HFFc6 (cell line): Measurements from ENCODE around the gene FBXL17. TPM values are rescaled to one million over a fixed set of nuclear protein-coding genes. Genes with fewer than 3 reads are reported as not detected.

ENCODE experiments used
- DNase-seq: peaks from one replicate; pipeline ENCODE4 v3.0.0-alpha.2; 2018
- H3K27ac Mint-ChIP-seq: 2 replicates; pipeline ENCODE4 v1.8.0; 2020; ENCODE audit warnings: mild to moderate bottlenecking, mixed read lengths
- H3K27me3 Mint-ChIP-seq: 2 replicates; pipeline ENCODE4 v1.8.0; 2021; ENCODE audit warnings: mild to moderate bottlenecking, moderate library complexity, mixed read lengths; ENCODE audit not compliant: insufficient read depth
- H3K36me3 Mint-ChIP-seq: 2 replicates; pipeline ENCODE4 v1.8.0; 2021; ENCODE audit warnings: low read depth, mixed read lengths
- H3K4me1 Mint-ChIP-seq: 2 replicates; pipeline ENCODE4 v1.8.0; 2020; ENCODE audit warnings: low read depth, mixed read lengths
- H3K4me3 Mint-ChIP-seq: 2 replicates; pipeline ENCODE4 v1.8.0; 2020; ENCODE audit warnings: mild to moderate bottlenecking, moderate library complexity, mixed read lengths
- H3K9me3 Mint-ChIP-seq: 2 replicates; pipeline ENCODE4 v1.8.0; 2020; ENCODE audit warnings: mild to moderate bottlenecking, mixed read lengths
- total RNA-seq, 6 experiments: library from RNA; stranded (reverse); fragmentation: NEBNext Ultra II Directional; extraction: Animal tissue kit (Norgen Biotek cat#: 25700); gene quantifications; 2 replicates in 1 of 6; 3 replicates in 5 of 6; pipeline ENCODE4 v1.2.3, GENCODE V29; 2021
- TF ChIP-seq, protein P1 (sequence below): fragments of 200-600 bp; sonication (generic); IDR thresholded peaks from 2 replicates; pipeline ENCODE4 v1.5.0; 2021; ENCODE audit warnings: antibody characterized with exemption, mild to moderate bottlenecking

FBXL17 gene
- total RNA-seq, 6 experiments from 2014 or later, result 8.2 to 13.1 (median 10.8) TPM

DNA sequence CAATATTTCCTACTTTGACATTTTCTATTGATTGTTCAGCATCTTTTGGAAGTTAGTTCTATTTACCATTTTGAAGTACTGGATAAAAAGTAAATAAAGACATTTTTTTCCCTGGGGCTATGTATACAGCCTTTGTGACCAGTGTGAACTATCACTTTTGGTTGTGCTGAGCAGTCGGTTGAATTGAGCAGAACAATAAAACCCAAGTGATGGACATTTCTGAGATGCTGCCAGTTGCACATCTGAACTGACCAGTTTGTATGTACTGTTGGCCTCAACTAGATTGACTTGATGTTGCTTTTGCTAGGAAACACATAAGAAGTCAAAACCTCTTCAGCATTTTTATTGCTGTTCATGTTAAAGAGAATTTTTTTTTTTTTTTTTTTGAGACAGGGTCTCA is 451.0 kb downstream of the FBXL17 start:
- Mint-ChIP-seq H3K27ac (no peak overlapping the region), H3K36me3 (no peaks in the 10 kb centered on the region), H3K4me3 (no peak overlapping the region), H3K9me3 (peaks cover 6% of the 10 kb centered on the region; the same call in 1 of the 2 replicates), H3K27me3 (no peaks in the 10 kb centered on the region), H3K4me1 (no peaks in the 10 kb centered on the region)
- TF ChIP-seq, protein P1, sequence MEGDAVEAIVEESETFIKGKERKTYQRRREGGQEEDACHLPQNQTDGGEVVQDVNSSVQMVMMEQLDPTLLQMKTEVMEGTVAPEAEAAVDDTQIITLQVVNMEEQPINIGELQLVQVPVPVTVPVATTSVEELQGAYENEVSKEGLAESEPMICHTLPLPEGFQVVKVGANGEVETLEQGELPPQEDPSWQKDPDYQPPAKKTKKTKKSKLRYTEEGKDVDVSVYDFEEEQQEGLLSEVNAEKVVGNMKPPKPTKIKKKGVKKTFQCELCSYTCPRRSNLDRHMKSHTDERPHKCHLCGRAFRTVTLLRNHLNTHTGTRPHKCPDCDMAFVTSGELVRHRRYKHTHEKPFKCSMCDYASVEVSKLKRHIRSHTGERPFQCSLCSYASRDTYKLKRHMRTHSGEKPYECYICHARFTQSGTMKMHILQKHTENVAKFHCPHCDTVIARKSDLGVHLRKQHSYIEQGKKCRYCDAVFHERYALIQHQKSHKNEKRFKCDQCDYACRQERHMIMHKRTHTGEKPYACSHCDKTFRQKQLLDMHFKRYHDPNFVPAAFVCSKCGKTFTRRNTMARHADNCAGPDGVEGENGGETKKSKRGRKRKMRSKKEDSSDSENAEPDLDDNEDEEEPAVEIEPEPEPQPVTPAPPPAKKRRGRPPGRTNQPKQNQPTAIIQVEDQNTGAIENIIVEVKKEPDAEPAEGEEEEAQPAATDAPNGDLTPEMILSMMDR, result no peak
- DNase-seq, result no peak

DNA sequence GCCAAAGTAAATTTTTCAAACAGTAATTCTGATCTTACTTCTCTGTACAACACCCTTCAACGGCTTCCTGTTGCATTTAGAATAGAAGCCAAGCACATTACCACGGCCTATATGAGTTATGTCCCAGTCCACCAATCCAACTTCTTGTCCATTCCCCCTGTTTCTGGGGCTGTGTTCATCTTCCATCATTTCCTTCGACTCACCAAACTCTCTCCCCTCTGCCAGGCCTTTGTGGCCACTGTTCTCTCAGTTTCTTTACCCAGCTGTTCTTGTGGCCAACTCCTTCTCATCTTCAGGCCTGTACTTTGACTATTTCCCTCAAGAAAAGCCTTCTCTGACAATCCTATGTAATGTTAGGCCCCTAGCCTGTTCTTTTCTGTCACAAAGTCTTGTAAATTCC is 451.8 kb downstream of the FBXL17 start:
- TF ChIP-seq, protein P1, result no peak
- no peaks in the 10 kb centered on the region for H3K4me1 Mint-ChIP-seq
- no peaks in the 10 kb centered on the region for H3K27me3 Mint-ChIP-seq
- H3K36me3 Mint-ChIP-seq, result no peaks in the 10 kb centered on the region
- DNase-seq, result no peak
- H3K9me3 Mint-ChIP-seq, result peaks cover 12% of the 10 kb centered on the region; the same call in 1 of the 2 replicates
- no peak overlapping the region for H3K4me3 Mint-ChIP-seq
- no peak overlapping the region for H3K27ac Mint-ChIP-seq

DNA sequence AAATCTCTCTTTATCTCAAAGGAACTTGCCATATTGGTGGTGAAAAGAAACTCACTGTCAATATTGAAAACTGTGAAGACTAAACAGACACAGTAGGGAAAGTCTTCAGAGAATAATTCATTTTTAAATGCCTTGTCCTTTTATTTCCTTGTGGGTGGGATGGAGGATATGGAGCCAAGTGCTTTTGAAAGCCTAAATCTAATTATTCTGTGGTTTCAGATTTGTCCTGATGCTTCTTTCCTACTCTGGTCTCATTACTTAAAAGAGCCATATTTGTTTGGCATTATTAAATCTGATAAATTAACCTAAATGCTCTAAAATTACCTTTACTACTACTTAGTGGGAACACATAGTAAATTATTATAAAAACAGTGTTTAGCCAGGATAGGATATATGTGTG is 452.8 kb downstream of the FBXL17 start:
- Mint-ChIP-seq H3K27me3 (no peaks in the 10 kb centered on the region), H3K4me3 (no peak overlapping the region), H3K27ac (no peak overlapping the region), H3K36me3 (no peaks in the 10 kb centered on the region), H3K4me1 (no peaks in the 10 kb centered on the region), H3K9me3 (peaks cover 15% of the 10 kb centered on the region; the same call in 1 of the 2 replicates)
- DNase-seq, result no peak
- TF ChIP-seq, protein P1, result no peak

DNA sequence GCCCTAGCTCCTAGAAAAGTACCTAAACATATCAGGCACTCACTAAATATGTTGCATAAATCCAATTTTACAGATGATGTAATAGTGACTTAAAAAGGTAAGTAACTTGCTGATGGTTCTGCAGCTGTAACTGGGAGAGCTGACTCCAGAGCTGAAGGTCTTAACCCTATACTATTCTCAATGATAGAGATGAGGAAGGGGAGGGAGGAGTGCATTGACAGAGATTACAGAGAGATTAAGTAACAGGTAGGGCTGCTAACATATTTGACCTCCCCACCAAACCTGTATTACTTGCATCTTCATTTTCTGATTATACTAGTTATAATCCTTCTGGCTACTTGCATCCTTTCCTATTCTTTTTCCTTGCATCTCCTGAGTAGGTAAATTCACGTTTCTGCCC is 455.8 kb downstream of the FBXL17 start:
- Mint-ChIP-seq H3K27me3 (no peaks in the 10 kb centered on the region), H3K27ac (no peak overlapping the region), H3K9me3 (peaks cover 25% of the 10 kb centered on the region), H3K4me1 (no peaks in the 10 kb centered on the region), H3K4me3 (no peak overlapping the region), H3K36me3 (no peaks in the 10 kb centered on the region)
- no peak for DNase-seq
- TF ChIP-seq, protein P1, result no peak

DNA sequence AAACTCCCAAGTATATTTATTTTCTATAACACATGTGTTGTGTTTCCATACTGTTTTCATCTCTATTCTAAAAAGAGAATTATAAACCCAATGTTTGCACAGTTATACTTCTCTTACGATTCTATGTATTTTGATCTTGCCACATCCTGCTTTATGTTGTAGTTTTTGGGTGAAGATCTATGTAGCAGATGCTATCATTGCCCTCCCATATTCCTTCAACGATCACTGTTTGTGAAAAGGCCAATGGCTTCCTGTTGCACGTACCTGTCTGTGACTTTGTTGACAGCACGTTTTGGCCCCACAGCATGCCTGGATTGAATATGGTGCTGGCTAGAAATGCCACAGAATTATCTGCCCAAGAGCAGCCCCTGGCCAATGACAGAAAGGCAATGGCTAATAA is 456.7 kb downstream of the FBXL17 start:
- H3K4me3 Mint-ChIP-seq, result no peak overlapping the region
- no peaks in the 10 kb centered on the region; the same call in 1 of the 2 replicates for H3K4me1 Mint-ChIP-seq
- H3K27me3 Mint-ChIP-seq, result no peaks in the 10 kb centered on the region
- no peaks in the 10 kb centered on the region for H3K36me3 Mint-ChIP-seq
- H3K27ac Mint-ChIP-seq, result no peak overlapping the region
- TF ChIP-seq, protein P1, result no peak
- DNase-seq, result no peak
- H3K9me3 Mint-ChIP-seq, result peaks cover 23% of the 10 kb centered on the region

DNA sequence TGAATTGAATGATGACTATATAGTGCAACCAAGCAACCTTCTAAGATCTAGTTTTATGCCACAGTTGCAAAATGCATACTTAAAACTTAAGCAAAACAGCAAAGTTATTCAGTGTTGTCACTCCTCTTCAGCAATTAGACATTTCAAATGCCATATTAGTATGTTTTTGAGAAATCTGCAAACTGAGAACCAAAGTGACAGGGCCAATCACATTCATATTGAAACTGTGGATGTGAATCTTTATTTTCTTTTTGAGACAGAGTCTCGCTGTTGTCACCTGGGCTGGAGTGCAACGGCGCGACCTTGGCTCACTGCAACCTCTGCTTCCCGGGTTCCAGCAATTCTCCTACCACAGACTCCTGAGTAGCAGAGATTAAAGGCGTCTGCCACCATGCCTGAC is 461.9 kb downstream of the FBXL17 start:
- Mint-ChIP-seq H3K36me3 (peaks cover 6% of the 10 kb centered on the region; the same call in 1 of the 2 replicates), H3K27me3 (no peaks in the 10 kb centered on the region), H3K4me1 (peaks cover 7% of the 10 kb centered on the region; the same call in 1 of the 2 replicates), H3K9me3 (peaks cover 18% of the 10 kb centered on the region), H3K27ac (no peak overlapping the region), H3K4me3 (no peak overlapping the region)
- TF ChIP-seq, protein P1, result no peak
- no peak for DNase-seq
